Hepatocyte (in vitro differentiated cells): Measurements from ENCODE around the gene ERG. TPM values are rescaled to one million over a fixed set of nuclear protein-coding genes. Genes with fewer than 3 reads are reported as not detected.

Source experiments
- DNase-seq: peaks from one replicate; pipeline ENCODE4 v3.0.0-alpha.2; 2016; ENCODE audit warnings: low spot score
- H2AFZ ChIP-seq: fragments of 200-600 bp; sonication (generic); 2 replicates; pipeline ENCODE4 v1.6.0; 2016; ENCODE audit warnings: antibody characterized with exemption, mild to moderate bottlenecking
- H3K27ac ChIP-seq: fragments of 200-600 bp; sonication (generic); 2 replicates; pipeline ENCODE4 v1.5.1; 2016; ENCODE audit warnings: mild to moderate bottlenecking
- H3K27me3 ChIP-seq: fragments of 200-600 bp; sonication (generic); 2 replicates; pipeline ENCODE4 v1.6.1; 2016
- H3K36me3 ChIP-seq: fragments of 200-600 bp; sonication (generic); replicated peaks from 2 replicates; pipeline ENCODE4 v1.5.1; 2016; ENCODE audit warnings: low read depth; ENCODE audit not compliant: insufficient read depth
- H3K4me1 ChIP-seq: fragments of 200-600 bp; sonication (generic); 2 replicates; pipeline ENCODE4 v1.5.1; 2016; ENCODE audit warnings: mild to moderate bottlenecking, moderate library complexity; ENCODE audit not compliant: insufficient read depth
- H3K4me2 ChIP-seq: fragments of 200-600 bp; sonication (generic); 2 replicates; pipeline ENCODE4 v1.6.0; 2016
- H3K4me3 ChIP-seq: fragments of 200-600 bp; sonication (generic); 2 replicates; pipeline ENCODE4 v1.5.1; 2016; ENCODE audit warnings: mild to moderate bottlenecking
- H3K79me2 ChIP-seq: fragments of 200-600 bp; sonication (generic); 2 replicates; pipeline ENCODE4 v1.6.0; 2017; ENCODE audit warnings: mild to moderate bottlenecking
- H3K9me2 ChIP-seq: fragments of 200-600 bp; sonication (generic); replicated peaks from 2 replicates; pipeline ENCODE4 v1.6.0; 2017; ENCODE audit warnings: mild to moderate bottlenecking; ENCODE audit not compliant: insufficient read depth
- H3K9me3 ChIP-seq: fragments of 200-600 bp; sonication (generic); 2 replicates; pipeline ENCODE4 v1.5.1; 2016; ENCODE audit warnings: low read depth, mild to moderate bottlenecking
- H4K20me1 ChIP-seq: fragments of 200-600 bp; sonication (generic); 2 replicates; pipeline ENCODE4 v1.6.0; 2016; ENCODE audit warnings: mild to moderate bottlenecking; ENCODE audit not compliant: insufficient read depth, poor library complexity, severe bottlenecking
- EZH2 ChIP-seq: fragments of 200-600 bp; sonication (generic); IDR thresholded peaks from 2 replicates; pipeline ENCODE4 v1.6.1; 2016; ENCODE audit warnings: antibody characterized with exemption, mild to moderate bottlenecking, borderline replicate concordance
- EZH2phosphoT487 ChIP-seq: fragments of 200-600 bp; sonication (generic); IDR thresholded peaks from one replicate; pipeline ENCODE4 v1.6.1; 2018; ENCODE audit warnings: antibody characterized with exemption, mild to moderate bottlenecking, low read depth, moderate library complexity; ENCODE audit not compliant: unreplicated experiment, severe bottlenecking
- WGBS: methylation state at CpG from one replicate; pipeline ENCODE4 v1.1.6; 2016; ENCODE audit warnings: low lambda C conversion rate; ENCODE audit errors: missing lambda C conversion rate; 5-methylcytosine and 5-hydroxymethylcytosine counted together
- polyA plus RNA-seq: library from polyadenylated mRNA; unstranded; fragments of >200 nt; fragmentation: Nextera tagmentation; extraction: Ambion mirVana; gene quantifications from 2 replicates; pipeline ENCODE4 v1.2.1, GENCODE V29; 2016
- total RNA-seq: library from RNA; depleted of rRNA; stranded (reverse); fragments of >200 nt; gene quantifications from 2 replicates; pipeline ENCODE4 v1.2.3, GENCODE V29; 2014
- TF ChIP-seq, protein P1 (sequence below): fragments of 200-600 bp; sonication (generic); IDR thresholded peaks from 2 replicates; pipeline ENCODE4 v1.5.1; 2016; ENCODE audit warnings: antibody characterized with exemption, mild to moderate bottlenecking; ENCODE audit not compliant: poor library complexity

Gene ERG
- total and polyA plus RNA-seq, 2 experiments from 2014 or later = 2.5 to 5.1 TPM

DNA sequence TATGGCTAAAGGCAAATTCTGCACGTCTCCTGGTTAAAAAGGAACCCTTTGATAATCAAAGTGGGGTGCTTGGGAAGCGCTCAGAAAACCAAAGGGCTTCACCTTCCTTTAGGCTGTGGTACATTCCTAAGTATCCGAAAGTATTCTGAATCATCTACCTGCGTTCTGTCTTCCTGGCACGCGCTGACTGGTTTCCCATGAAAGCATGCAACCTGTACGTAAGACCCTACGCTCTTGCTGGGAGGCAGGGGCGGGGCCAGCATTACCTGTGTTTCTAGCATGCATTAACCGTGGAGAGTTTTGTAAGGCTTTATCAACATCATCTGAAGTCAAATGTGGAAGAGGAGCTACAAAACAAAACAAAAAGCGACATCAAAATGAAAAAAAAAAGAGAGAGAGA, 96.0 kb downstream of the ERG start:
- Histone ChIP-seq H3K4me1 (no peaks in the 10 kb centered on the region), H3K4me3 (no peak overlapping the region)
- TF ChIP-seq, protein P1, sequence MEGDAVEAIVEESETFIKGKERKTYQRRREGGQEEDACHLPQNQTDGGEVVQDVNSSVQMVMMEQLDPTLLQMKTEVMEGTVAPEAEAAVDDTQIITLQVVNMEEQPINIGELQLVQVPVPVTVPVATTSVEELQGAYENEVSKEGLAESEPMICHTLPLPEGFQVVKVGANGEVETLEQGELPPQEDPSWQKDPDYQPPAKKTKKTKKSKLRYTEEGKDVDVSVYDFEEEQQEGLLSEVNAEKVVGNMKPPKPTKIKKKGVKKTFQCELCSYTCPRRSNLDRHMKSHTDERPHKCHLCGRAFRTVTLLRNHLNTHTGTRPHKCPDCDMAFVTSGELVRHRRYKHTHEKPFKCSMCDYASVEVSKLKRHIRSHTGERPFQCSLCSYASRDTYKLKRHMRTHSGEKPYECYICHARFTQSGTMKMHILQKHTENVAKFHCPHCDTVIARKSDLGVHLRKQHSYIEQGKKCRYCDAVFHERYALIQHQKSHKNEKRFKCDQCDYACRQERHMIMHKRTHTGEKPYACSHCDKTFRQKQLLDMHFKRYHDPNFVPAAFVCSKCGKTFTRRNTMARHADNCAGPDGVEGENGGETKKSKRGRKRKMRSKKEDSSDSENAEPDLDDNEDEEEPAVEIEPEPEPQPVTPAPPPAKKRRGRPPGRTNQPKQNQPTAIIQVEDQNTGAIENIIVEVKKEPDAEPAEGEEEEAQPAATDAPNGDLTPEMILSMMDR = no peak
- no peak for TF ChIP-seq EZH2phosphoT487
- no peak for TF ChIP-seq EZH2

GRCh38 chr21:38401191-38401926, 96.9 kb downstream of the ERG start:
- Histone ChIP-seq H3K36me3 (no peaks in the 10 kb centered on the region), H3K4me1 (no peaks in the 10 kb centered on the region), H3K4me2 (no peak overlapping the region), H3K27ac (no peak overlapping the region), H3K9me2 (no peaks in the 10 kb centered on the region), H3K9me3 (no peaks in the 10 kb centered on the region), H3K4me3 (no peak overlapping the region), H2AFZ (no peak overlapping the region), H4K20me1 (no peaks in the 10 kb centered on the region), H3K79me2 (no peaks in the 10 kb centered on the region), H3K27me3 (no peaks in the 10 kb centered on the region)
- DNase-seq = no peak
- 88% methylated on average over 12 of the region's 12 CpGs for WGBS
- TF ChIP-seq EZH2 (no peak), EZH2phosphoT487 (no peak)
- TF ChIP-seq, protein P1 = no peak

More for the DNA sequence above, 96.0 kb downstream of the ERG start:
- H3K9me3 ChIP-seq = no peaks in the 10 kb centered on the region
- no peak overlapping the region for H3K27ac ChIP-seq
- H2AFZ ChIP-seq = no peak overlapping the region
- no peak overlapping the region for H3K4me2 ChIP-seq
- H3K79me2 ChIP-seq = no peaks in the 10 kb centered on the region
- DNase-seq = no peak
- H3K36me3 ChIP-seq = no peaks in the 10 kb centered on the region
- H4K20me1 ChIP-seq = no peaks in the 10 kb centered on the region
- H3K9me2 ChIP-seq = no peaks in the 10 kb centered on the region
- no peaks in the 10 kb centered on the region for H3K27me3 ChIP-seq
- WGBS = 92% methylated on average over 11 of the region's 11 CpGs

DNA sequence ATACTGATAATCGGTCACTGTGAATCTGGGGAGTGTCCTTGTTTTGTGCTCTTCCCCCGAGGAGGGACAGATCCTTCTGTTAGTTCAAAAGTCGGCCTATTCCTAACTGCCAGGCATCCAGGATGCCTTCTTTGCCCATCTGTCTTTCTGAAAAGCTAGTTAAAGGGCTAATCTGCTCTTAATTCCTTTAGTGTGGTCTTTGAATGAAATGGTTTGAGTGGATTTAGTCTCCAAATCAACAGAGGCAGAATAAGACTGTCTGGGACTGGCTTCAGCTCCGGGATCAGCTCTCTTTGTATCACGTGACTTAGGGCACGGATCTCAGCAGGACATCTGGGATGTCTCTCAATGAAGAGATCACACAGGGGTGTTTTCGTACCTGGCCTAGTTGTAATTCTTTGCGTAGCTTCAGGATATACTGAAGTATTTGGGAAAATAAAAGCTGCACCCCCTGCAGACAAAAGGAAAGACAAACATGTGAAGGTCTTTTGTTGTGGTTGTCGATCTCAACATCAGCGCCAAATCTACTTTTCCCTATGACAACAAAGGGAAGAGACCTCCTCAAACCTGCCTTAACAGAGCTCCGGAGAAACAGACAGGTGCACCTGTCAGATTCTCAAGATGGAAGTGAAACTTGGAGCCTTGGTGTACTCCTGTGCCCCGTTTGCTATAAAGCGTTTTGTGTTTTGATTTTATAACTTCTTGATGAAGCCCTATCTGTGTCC, 97.9 kb downstream of the ERG start:
- no peak for TF ChIP-seq EZH2
- TF ChIP-seq, protein P1 = no peak
- TF ChIP-seq EZH2phosphoT487 = no peak
- WGBS = 78% methylated on average over 13 of the region's 13 CpGs
- no peaks in the 10 kb centered on the region for H3K9me2 ChIP-seq
- H4K20me1 ChIP-seq = no peaks in the 10 kb centered on the region
- no peaks in the 10 kb centered on the region for H3K9me3 ChIP-seq
- no peak overlapping the region for H3K4me2 ChIP-seq
- no peak for DNase-seq
- H2AFZ ChIP-seq = no peak overlapping the region
- no peaks in the 10 kb centered on the region for H3K27me3 ChIP-seq
- no peaks in the 10 kb centered on the region for H3K79me2 ChIP-seq
- H3K4me1 ChIP-seq = no peaks in the 10 kb centered on the region
- H3K4me3 ChIP-seq = no peak overlapping the region
- no peaks in the 10 kb centered on the region for H3K36me3 ChIP-seq
- no peak overlapping the region for H3K27ac ChIP-seq
